Ovary (tissue), 3 donors: Measurements from ENCODE around the gene MARS1.

Experiments
- EP300 ChIP-seq: sonication (generic); formaldehyde crosslinking; IDR thresholded peaks from one replicate; pipeline ENCODE4 v1.6.1; 2017; ENCODE audit warnings: antibody characterized with exemption
- POLR2A ChIP-seq: fragments of 450-650 bp; IDR thresholded peaks from one replicate; pipeline ENCODE4 v1.6.1; 2017; ENCODE audit warnings: antibody characterized with exemption, mild to moderate bottlenecking, moderate library complexity
- TF ChIP-seq, protein P1 (sequence below), 3 donors: fragments of 450-650 bp in 2 of 3; fragments of 200-600 bp in 1 of 3; IDR thresholded peaks; one replicate each; pipeline versions ENCODE4 v1.5.1 to v1.8.0; 2016 to 2022; ENCODE audit warnings: antibody characterized with exemption in 3 of 3, mild to moderate bottlenecking in 1 of 3
- donor health status: DM: no; HTN: no; CAD: no.

DNA sequence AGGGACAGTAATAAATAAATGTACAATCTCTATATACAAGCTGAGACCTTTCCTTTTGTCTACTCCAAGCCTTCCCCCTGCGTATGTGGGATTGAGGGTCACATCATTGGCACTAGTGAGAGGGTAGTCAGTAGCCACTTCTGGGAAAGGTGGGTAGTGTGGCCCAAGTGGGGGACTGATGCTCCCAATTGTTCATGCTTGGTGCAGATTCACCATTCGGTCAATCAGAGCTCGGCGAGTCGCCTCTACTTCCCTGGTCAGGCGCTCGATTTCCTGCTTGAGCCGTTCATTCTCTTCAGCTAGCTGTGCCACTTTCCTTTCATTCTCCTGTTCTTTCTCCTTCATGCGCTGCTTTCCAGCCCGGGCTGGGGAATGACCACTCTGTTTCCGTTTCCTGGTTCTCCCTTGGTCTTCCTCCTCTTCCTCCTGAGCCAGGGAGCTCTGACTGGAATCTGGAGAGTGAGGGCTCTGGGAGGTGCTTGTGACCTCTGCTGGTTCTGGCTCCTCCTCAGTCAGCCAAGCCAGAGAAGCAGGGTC is 28.8 kb downstream of the MARS1 start:
- TF ChIP-seq, protein P1, sequence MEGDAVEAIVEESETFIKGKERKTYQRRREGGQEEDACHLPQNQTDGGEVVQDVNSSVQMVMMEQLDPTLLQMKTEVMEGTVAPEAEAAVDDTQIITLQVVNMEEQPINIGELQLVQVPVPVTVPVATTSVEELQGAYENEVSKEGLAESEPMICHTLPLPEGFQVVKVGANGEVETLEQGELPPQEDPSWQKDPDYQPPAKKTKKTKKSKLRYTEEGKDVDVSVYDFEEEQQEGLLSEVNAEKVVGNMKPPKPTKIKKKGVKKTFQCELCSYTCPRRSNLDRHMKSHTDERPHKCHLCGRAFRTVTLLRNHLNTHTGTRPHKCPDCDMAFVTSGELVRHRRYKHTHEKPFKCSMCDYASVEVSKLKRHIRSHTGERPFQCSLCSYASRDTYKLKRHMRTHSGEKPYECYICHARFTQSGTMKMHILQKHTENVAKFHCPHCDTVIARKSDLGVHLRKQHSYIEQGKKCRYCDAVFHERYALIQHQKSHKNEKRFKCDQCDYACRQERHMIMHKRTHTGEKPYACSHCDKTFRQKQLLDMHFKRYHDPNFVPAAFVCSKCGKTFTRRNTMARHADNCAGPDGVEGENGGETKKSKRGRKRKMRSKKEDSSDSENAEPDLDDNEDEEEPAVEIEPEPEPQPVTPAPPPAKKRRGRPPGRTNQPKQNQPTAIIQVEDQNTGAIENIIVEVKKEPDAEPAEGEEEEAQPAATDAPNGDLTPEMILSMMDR (IDR thresholded peaks at IDR 0.05) = no peak
- TF ChIP-seq EP300 (no peak), POLR2A (no peak)
